GM19351 (cell line): ENCODE measurements around the gene IGHMBP2.

Source experiments
- ATAC-seq: cut with Tn5 transposase; IDR thresholded peaks from one replicate; pipeline ENCODE4 v1.9.1; 2021; ENCODE audit warnings: mild to moderate bottlenecking, moderate library complexity; ENCODE audit not compliant: unreplicated experiment

The IGHMBP2 gene

DNA sequence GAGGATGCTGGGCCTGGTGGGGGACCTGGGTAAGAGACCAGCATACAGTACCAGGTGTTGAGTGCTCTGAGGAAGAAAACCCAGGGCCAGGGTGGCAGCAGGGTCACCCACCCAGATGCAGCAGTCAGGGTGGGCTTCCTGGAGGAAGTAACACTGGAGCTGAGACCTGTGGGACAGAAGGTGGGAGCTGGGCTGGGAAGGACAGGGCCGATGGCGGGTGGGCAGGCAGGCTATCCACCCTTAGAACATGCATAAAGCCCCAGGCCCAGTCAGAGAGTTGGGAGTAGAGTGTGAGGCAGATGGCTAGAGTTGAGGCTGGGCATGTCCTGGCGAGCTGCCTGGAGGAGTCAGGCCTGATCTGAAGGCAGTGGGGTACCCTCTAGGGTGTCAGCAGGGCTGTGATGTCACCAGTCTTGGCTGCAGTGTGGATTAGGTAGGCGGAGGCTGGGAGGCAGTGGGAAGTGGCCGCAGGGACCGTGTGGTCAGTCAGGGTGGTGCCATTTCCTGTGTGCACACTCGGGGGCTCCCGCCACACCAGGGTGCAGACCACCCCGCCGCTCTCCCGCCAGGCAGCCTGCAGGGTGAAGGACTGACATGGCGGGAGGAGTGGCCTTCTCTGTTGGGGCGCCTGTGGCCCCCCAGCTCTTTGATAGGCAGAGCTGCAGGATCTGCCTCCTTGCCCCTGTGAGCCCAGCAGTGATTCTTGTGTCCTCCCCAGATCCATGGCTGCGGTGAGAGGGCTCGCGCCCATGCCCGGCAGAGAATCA, 35.3 kb downstream of the IGHMBP2 start:
- no peak for ATAC-seq

DNA sequence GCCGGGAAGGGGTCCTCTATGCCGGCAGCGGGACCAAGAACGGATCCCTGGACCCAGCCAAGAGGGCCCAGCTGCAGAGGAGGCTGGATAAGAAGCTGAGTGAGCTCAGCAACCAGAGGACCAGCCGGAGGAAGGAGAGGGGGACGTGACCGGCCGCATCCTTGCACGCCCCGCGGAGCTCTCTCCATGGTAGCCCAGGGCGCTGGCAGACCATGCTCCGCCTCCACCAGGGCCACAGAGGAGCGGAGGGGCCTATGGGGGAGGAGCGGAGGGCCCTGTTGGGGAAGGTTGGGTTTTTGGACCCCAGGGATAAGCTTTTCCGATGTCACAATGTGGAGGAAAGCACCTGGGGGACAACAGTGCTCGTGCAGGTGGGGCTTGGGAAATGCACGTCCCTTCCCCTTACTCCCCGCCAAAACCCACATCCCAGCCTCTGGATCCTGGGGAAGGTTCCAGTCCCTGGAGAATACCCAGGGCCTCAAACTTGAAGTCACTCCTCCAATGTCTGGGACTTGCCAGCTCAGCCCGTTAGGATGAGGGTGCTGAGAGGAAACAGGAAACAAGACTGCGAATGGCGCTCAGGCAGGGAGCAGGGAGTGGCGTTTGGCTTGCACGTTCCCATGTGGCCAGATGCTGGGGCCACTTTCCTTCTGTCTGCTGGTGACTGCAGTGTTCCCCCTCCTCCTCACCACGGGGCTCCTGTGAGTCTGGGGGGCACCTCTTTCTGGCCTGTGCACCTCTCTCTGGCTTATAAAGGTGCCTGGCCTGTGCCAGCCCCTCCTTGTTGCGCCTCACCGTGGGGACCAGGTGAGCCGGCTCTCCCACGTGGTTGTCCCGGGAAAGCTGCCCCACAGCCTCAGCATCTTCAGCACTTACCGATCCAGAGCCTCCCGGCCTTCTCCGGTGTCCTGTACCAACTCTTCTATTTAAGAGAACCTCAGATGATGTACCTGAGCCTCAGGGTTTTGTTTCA, 36.2 kb downstream of the IGHMBP2 start:
- no peak for ATAC-seq

- no peak for ATAC-seq
Observed at GRCh38 chr11:68940651-68941323, 37.1 kb downstream of the IGHMBP2 start.

DNA sequence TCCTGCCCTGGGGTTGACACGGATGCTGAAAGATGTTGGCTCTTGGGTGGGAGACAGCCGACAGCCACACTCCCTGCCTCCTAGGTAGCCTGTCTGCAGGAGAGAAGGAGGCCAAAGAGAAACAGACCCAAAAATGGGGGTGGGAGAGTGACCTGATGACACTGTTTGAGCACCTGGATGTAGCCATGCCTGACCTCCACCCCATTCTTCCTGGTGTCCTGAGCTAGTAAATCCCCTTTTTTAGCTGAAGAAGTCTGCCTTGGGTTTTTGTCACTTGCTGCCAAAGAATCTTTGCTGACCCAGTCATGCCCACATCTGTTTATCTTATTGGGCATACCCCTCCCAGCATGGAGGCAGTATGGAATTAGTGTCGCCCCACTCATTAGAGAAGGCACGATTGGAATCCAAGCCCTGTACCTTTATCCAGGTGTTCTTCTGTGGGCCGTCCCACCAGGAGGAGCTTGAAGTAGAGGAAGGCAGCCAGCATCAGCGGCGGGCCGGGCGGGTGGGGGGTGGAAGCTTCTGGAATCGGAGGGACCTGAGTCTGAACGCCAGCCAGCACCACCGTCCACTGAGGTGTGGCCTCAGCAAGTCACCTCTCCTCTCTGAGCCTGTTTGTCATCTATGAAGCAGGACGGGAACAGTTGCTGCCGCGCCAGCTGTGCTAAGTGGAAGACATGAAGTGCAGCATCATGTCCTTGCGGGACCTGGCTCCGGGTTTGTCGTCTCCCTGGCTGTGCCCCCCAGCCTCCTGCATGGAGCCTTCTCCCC, 37.8 kb downstream of the IGHMBP2 start:
- no peak for ATAC-seq

DNA sequence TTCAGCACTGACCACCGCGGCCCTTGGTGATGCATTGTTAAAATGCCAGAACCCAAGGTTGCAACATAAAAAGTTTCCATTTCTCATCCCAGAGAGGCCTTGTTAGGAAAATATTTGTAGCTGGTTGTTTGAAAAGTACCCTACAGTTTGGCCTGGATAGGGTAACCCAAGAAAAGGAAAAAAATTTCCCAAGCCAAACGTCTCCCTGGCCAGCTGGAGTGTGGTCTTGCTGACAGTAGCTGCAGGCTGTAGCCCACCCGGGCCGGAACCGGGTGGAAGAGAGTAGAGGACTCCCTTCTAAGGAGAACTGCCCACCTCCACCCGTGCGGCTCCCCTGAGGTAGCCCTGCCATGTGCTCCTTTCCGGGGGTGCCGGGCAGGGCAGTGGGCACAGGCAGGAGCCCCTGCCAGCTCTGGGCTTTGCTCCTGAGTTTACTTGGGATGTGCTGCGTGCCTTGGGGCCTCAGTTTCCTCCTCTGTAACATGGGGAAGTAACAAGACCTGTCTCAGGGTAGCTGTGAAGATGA, 38.5 kb downstream of the IGHMBP2 start:
- ATAC-seq, result no peak

GRCh38 chr11:68942751-68943271, 39.1 kb downstream of the IGHMBP2 start:
- ATAC-seq, result no peak

- no peak for ATAC-seq
Observed at GRCh38 chr11:68946416-68947090, 42.9 kb downstream of the IGHMBP2 start.

- no peak for ATAC-seq
Observed at GRCh38 chr11:68947151-68947550, 43.5 kb downstream of the IGHMBP2 start.

GRCh38 chr11:68948496-68948895, 44.8 kb downstream of the IGHMBP2 start:
- no peak for ATAC-seq

DNA sequence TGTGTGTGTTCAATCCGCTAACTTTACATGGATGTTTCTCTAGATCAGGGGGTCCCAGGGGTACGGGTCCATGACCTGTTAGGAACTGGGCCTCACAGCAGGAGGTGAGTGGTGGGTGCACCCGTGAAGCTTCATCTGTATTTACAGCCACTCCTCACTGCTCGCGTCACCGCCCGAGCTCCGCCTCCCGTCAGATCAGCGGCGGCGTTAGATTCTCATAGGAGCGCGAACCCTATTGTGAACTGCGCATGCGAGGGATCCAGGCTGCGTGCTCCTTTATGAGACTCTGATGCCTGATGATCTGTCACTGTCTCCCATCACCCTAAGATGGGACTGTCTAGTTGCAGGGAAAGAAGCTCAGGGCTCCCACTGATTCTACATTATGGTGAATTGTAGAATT, 45.2 kb downstream of the IGHMBP2 start:
- no peak for ATAC-seq

DNA sequence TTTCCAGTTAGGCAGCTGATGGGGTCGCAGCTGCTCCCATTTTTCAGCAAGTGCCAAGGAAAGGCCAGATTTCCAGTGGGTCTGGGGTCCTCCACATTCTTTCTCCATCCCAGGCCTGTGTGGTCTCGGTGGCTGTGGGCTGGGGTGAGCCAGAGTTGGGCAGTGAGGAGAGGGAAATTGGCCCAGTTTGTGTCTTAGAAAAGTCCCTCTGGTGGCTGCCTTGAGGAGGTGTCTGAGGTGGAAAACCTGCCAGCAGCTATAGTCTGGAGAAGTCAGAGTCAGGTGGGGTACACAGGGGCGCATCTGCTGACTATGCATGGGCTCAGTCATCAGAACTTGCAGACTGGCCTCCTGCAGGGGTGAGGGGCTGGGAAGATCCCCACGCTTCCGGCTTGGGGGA, 46.6 kb downstream of the IGHMBP2 start:
- no peak for ATAC-seq

DNA sequence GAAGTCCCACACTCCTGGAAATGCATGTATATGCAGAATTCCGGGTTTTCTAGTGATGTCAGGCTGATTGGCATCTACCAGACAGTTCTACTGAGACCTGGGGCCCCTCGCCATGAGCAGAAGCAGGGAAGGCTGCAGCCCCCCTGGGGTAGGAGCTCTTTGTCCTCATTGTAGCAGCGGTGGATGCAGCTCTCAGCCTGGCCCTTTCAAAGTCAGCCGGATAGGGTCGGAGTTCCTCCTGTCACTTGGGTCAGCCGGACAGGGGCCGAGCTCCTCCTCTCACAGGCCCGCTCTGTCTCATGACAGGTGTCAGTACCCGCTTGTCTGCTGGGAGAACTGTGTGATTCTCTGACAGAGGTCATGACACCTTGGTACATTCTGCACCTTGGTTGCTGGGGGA, 47.1 kb downstream of the IGHMBP2 start:
- ATAC-seq, result no peak

DNA sequence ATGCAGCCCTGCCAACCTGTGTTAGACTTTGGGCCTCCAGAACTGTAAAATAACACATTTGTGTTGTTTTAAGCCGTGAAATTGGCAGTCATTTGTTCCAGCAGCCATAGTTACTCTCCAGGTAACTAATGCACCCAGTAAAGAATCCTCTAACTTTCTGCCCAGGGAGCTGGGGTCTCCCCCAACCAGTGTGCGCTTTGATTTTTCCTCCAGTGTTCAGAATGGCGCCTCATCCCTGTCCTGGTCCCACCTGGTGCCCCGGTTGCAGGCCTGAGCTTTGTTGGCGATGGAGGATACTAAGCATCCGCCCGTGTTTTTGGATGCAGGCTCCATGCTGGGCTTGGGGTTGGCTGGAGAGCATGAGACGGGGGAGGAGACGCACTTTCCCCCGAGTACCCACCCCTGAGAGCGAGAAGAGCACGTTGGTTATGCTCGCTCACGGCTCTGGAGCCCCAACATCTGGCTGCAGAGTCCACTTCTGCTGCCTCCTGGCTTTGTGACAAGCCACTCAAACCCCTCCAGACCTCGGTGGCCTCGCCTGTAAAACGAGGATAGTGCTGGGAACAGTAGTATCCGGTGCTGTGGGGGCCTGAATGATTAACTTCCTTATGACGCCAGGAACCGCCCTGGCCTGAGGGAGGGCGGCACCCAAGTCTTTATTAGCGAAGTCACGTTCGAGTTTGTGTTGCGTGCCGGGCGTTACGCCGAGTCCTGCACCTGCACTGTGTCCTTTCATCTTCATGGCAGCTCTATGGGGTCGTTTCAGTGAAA, 51.3 kb downstream of the IGHMBP2 start:
- no peak for ATAC-seq

DNA sequence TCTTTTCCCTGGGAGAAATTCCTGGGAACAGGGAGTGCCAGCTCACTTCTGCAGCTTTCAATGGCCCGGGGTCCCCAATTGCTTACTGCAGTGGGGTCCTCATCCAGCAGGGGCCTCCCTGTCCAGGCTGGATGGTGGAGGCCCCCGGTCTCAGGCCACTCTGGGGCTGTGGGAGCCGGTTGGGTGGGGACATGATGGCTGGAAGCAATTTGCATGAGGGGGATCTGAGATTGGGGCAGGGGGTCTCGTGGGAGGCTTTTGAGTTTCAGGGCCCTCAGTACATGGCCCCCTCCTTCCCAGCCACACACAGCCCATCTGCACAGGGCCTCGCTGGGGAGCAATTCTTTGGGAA, 51.9 kb downstream of the IGHMBP2 start:
- ATAC-seq, result no peak

DNA sequence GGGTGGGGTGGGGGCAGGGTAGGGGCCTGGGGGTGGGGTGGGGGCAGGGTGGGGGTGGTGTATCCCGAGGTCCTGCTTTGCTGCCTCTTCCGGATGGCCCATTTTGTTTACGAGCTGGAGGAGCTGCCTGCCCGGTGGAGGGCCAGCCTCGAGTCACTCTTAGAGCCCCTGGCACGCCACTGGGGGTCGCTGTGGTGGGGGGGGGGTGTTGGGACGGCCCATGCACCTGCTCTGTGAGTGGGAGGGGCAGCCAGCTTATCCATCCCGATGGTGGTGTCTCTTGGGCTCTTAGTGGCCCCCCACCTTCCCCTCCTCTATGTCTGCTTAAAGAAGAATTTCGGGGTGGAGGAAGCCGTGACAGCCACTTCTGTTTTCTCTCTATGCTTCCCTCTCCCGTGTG, 52.5 kb downstream of the IGHMBP2 start:
- ATAC-seq, result no peak

DNA sequence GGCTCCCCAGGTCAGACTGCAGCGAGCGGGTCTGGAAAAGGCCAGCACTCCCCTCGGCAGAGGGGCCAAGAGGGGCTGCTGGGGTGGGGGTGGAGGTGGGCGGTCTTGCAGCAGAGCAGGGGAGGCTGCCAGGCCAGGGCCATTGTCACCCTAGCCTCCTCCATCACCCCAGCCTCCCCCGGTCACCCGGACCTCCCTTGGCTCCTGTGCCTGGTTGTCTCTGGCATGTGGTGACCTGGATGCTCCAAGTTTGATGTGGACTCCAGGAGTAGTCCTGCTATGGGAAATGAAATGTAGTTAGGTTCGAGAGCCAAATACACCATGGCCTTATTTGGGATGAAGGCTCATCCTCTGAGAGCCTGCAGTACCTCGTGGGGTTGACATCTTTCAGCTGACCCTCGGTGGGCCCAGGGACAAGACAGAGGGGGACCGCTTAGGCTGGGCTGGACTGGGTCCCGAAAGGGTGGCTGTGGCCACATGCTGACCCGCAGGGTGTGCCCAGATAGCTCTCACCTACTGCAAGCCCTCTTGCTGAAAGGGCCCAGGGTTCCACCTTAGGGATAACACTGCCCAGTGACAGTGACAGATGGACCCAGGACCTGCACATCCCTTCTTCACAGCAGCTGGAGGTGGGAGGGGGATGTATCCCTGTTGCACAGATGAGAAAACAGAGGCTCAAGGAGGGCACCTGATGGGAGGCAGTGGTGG, 53.0 kb downstream of the IGHMBP2 start:
- ATAC-seq, result no peak

- ATAC-seq, result no peak
Observed at GRCh38 chr11:68958211-68958610, 54.5 kb downstream of the IGHMBP2 start.
